Neural progenitor cell (in vitro differentiated cells): Measurements from ENCODE around the gene C19orf67.

Source experiments
- CTCF ChIP-seq: fragments of 200-600 bp; sonication (generic); IDR thresholded peaks from 2 replicates; pipeline ENCODE4 v1.5.1; 2017; ENCODE audit warnings: antibody characterized with exemption, mild to moderate bottlenecking
- EZH2 ChIP-seq: fragments of 200-600 bp; sonication (generic); IDR thresholded peaks from 2 replicates; pipeline ENCODE4 v1.6.1; 2017; ENCODE audit warnings: antibody characterized with exemption, mild to moderate bottlenecking, moderate library complexity
- EZH2phosphoT487 ChIP-seq: fragments of 200-600 bp; sonication (generic); IDR thresholded peaks from 2 replicates; pipeline ENCODE4 v1.6.1; 2017; ENCODE audit warnings: antibody characterized with exemption

- no peak for TF ChIP-seq EZH2
- no peak for TF ChIP-seq CTCF
- TF ChIP-seq EZH2phosphoT487: no peak
Observed at GRCh38 chr19:14127176-14127575, 41.6 kb upstream of the C19orf67 start.
